Tibial nerve (tissue), 4 donors: ENCODE results near the gene HNRNPU. TPM values are rescaled to one million over a fixed set of nuclear protein-coding genes. Genes with fewer than 3 reads are reported as not detected.

Source experiments
- DNase-seq, 2 donors: peaks; one replicate each; pipeline ENCODE4 v3.0.0-alpha.2; 2019; ENCODE audit warnings: low spot score in 2 of 2
- H3K27ac ChIP-seq, 4 donors: fragments of 200-600 bp; sonication (generic) in 3 of 4; one replicate each; pipeline ENCODE4 v1.5.1; 2017 to 2019; ENCODE audit warnings: mild to moderate bottlenecking in 1 of 4
- H3K27me3 ChIP-seq, 2 donors: fragments of 200-600 bp; sonication (generic) in 1 of 2; one replicate each; pipeline versions ENCODE4 v1.5.1 to v1.6.0; 2017 to 2019
- H3K36me3 ChIP-seq, 3 donors: fragments of 200-600 bp; sonication (generic); one replicate each; pipeline ENCODE4 v1.5.1; 2018 to 2019
- H3K4me1 ChIP-seq, 4 donors: fragments of 200-600 bp; sonication (generic) in 3 of 4; one replicate each; pipeline ENCODE4 v1.5.1; 2017 to 2019
- H3K4me3 ChIP-seq, 4 donors: fragments of 200-600 bp; sonication (generic) in 3 of 4; one replicate each; pipeline ENCODE4 v1.5.1; 2017 to 2019; ENCODE audit warnings: mild to moderate bottlenecking in 1 of 4, moderate library complexity in 1 of 4
- H3K9me3 ChIP-seq, 4 donors: fragments of 200-600 bp; sonication (generic) in 3 of 4; one replicate each; pipeline ENCODE4 v1.5.1; 2017 to 2019
- CTCF ChIP-seq, 5 experiments: fragments of 200-600 bp in 3 of 5; fragments of 450-650 bp in 2 of 5; sonication (generic) in 3 of 5; IDR thresholded peaks; one replicate each; pipeline ENCODE4 v1.5.1; 2016 to 2019; ENCODE audit warnings: antibody characterized with exemption in 5 of 5, mild to moderate bottlenecking in 3 of 5, moderate library complexity in 2 of 5
- EP300 ChIP-seq, 2 donors: sonication (generic); formaldehyde crosslinking; IDR thresholded peaks; one replicate each; pipeline ENCODE4 v1.6.1; 2017; ENCODE audit warnings: antibody characterized with exemption in 2 of 2, mild to moderate bottlenecking in 1 of 2
- POLR2A ChIP-seq, 2 donors: fragments of 450-650 bp; IDR thresholded peaks; one replicate each; pipeline ENCODE4 v1.6.1; 2017; ENCODE audit warnings: antibody characterized with exemption in 2 of 2, mild to moderate bottlenecking in 2 of 2, moderate library complexity in 2 of 2
- WGBS, 2 donors: methylation state at CpG; one replicate each; pipeline ENCODE4 v1.1.5; 2018; 5-methylcytosine and 5-hydroxymethylcytosine counted together
- total RNA-seq, 4 donors: library from RNA; depleted of rRNA; stranded (reverse); fragments of >200 nt; gene quantifications; one replicate each; pipeline ENCODE4 v1.1.0, GENCODE V29; 2016

Gene HNRNPU
- total RNA-seq, 4 donors from 2014 or later, result 344 to 503 (median 410) TPM

DNA sequence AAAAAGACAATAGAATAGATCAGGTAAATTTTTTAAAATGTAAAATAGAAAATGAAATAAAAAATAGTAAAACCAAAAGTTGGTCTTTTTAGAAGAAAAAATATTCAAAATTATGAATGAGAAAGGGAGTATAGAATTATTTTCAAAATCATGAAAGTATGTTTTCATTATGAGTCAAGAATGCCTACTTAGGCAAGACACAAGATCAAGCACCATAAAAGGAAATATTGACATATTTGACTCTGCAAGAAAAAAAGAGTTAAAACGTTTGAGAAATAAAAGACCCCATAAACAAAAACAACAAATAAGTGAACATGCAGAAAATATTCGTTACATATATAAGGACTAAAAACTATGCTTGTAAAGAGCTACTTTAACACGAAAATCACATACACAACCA is 33.7 kb downstream of the HNRNPU start:
- H3K27ac ChIP-seq, result no peak overlapping the region
- H3K4me1 ChIP-seq, result peaks cover 0 to 6% (median 0%) of the 10 kb centered on the region in 4 donors
- H3K27me3 ChIP-seq, result no peaks in the 10 kb centered on the region
- no peaks in the 10 kb centered on the region for H3K9me3 ChIP-seq
- DNase-seq, result no peak
- peaks cover 0 to 3% (median 0%) of the 10 kb centered on the region in 3 donors for H3K36me3 ChIP-seq
- H3K4me3 ChIP-seq, result no peak overlapping the region
- WGBS, 2 donors, result 72 to 73% methylated on average over 3 of the region's 3 CpGs
- TF ChIP-seq EP300 (IDR thresholded peaks at IDR 0.05), result no peak
- no peak for TF ChIP-seq CTCF (IDR thresholded peaks at IDR 0.05)
- no peak for TF ChIP-seq POLR2A (IDR thresholded peaks at IDR 0.05)

DNA sequence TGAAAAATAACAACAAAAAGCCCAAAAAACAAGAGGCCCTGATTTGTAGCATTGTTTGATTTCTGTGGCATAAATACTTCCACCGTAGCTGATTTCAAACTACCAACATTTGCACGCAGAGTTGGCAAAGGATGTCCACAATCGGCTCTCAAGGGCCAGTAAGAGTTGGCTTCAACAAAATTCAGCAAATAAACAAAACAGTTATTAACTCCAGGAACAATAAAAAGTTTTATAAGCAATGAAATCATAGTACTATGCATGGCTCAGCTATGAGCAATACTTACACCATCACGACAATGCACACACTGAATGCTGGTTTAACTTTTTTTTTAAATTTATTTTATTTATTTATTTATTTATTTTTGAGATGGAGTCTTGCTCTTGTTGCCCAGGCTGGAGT is 37.6 kb downstream of the HNRNPU start:
- H3K4me3 ChIP-seq, result no peak overlapping the region
- no peak for DNase-seq
- H3K27me3 ChIP-seq, result no peaks in the 10 kb centered on the region
- no peaks in the 10 kb centered on the region for H3K9me3 ChIP-seq
- TF ChIP-seq EP300 (IDR thresholded peaks at IDR 0.05) (no peak), CTCF (IDR thresholded peaks at IDR 0.05) (no peak), POLR2A (IDR thresholded peaks at IDR 0.05) (no peak)
- H3K36me3 ChIP-seq, result peaks cover 0 to 3% (median 0%) of the 10 kb centered on the region in 3 donors
- no peaks in the 10 kb centered on the region for H3K4me1 ChIP-seq
- no peak overlapping the region for H3K27ac ChIP-seq
- WGBS, 2 donors, result 65 to 70% methylated on average over 4 of the region's 4 CpGs

GRCh38 chr1:244822878-244823277 is 41.5 kb downstream of the HNRNPU start:
- no peaks in the 10 kb centered on the region for H3K4me1 ChIP-seq
- H3K27me3 ChIP-seq, result no peaks in the 10 kb centered on the region
- WGBS, 2 donors, result 85% methylated on average over 11 of the region's 11 CpGs
- H3K27ac ChIP-seq, result no peak overlapping the region
- H3K9me3 ChIP-seq, result no peaks in the 10 kb centered on the region
- H3K4me3 ChIP-seq, result no peak overlapping the region
- no peak for TF ChIP-seq POLR2A (IDR thresholded peaks at IDR 0.05)
- TF ChIP-seq CTCF (IDR thresholded peaks at IDR 0.05), result no peak
- TF ChIP-seq EP300 (IDR thresholded peaks at IDR 0.05), result no peak
- no peak for DNase-seq
- H3K36me3 ChIP-seq, result peaks cover 0 to 3% (median 0%) of the 10 kb centered on the region in 3 donors

DNA sequence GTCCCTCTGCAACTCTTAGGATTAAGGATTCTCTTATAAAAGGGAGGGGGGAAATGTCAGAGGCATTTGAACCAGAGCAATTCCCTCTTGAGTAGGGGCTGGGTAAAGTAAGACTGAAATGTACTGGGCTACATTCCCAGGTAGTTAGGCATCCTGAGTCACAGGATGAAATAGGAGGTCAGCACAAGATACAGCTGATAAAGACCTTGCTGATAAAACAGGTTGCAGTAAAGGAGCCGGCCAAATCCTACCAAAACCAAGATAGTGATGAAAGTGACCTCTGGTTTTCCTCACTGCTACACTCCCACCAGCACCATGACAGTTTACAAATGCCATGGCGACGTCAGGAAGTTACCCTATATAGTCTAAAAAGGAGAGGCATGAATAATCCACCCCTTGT is 43.2 kb downstream of the HNRNPU start:
- Histone ChIP-seq H3K36me3 (no peaks in the 10 kb centered on the region), H3K4me3 (no peak overlapping the region), H3K27ac (no peak overlapping the region), H3K27me3 (no peaks in the 10 kb centered on the region), H3K4me1 (no peaks in the 10 kb centered on the region), H3K9me3 (no peaks in the 10 kb centered on the region)
- TF ChIP-seq CTCF (IDR thresholded peaks at IDR 0.05) (no peak), EP300 (IDR thresholded peaks at IDR 0.05) (no peak), POLR2A (IDR thresholded peaks at IDR 0.05) (no peak)
- 76 to 86% methylated on average over 3 of the region's 3 CpGs for WGBS, 2 donors
- DNase-seq, result no peak

DNA sequence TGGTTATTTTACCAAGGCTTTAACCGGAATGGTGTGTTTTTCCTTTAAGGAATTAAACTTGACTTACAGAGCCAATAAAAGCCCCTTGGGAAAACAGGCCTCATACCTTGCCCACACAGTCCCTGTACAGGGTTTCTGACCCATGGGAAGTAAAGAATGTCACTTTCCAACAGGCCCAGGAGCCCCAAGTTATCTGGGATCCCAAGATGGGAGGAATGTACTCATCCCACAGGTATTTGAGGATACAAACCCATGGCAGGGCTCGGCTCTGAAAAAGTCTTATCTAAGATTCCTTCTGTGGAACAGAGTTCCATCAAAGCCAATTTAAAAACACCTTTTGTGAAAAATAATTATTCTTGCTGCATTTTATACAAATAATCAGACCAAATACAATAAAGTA is 44.2 kb downstream of the HNRNPU start:
- TF ChIP-seq POLR2A (IDR thresholded peaks at IDR 0.05) (no peak), EP300 (IDR thresholded peaks at IDR 0.05) (no peak), CTCF (IDR thresholded peaks at IDR 0.05) (no peak)
- no peak overlapping the region for H3K27ac ChIP-seq
- no peaks in the 10 kb centered on the region for H3K9me3 ChIP-seq
- no peak overlapping the region for H3K4me3 ChIP-seq
- no peak for DNase-seq
- H3K36me3 ChIP-seq, result no peaks in the 10 kb centered on the region
- no peaks in the 10 kb centered on the region for H3K27me3 ChIP-seq
- WGBS, 2 donors, result 83 to 85% methylated on average over 2 of the region's 2 CpGs
- no peaks in the 10 kb centered on the region for H3K4me1 ChIP-seq
